ENCODE data around the gene RGMA.

DNA sequence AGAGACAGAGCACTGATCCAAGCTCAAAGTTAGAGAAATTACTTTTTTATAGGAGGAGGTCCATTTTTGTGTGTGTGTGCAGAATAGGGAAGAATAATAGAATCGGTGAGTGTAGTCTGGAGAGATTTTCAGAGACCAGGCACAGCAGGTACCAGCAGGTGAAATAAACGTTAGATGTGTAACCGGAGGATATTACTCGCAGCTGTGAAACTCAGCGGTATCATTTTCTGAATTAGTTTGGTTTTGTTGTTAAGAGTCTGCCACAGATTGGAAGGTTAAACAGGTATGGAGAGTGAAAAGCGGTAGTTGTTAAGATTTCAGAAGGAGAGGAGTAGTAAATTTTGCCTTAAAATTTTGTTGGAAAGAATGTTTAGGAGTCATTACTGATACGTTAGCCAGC, 69.9 kb downstream of the RGMA start:
- TF ChIP-seq GATA3 (IDR thresholded peaks at IDR 0.05; ENCODE audit: low read depth, low read length) (no peak), GATA2 (IDR thresholded peaks at IDR 0.05; ENCODE audit: low read depth, low read length) (no peak)

All from SH-SY5Y (cell line).